ENCODE measurements around the gene YIPF4. TPM values are rescaled to one million over a fixed set of nuclear protein-coding genes. Genes with fewer than 3 reads are reported as not detected.
"Not testable (repeated sequence)": the region's sequence is repeated elsewhere in the genome, so short reads cannot be mapped to it uniquely, and the experiment has no call there.

Gene YIPF4
- total RNA-seq, 1 donor = 56.1 TPM

DNA sequence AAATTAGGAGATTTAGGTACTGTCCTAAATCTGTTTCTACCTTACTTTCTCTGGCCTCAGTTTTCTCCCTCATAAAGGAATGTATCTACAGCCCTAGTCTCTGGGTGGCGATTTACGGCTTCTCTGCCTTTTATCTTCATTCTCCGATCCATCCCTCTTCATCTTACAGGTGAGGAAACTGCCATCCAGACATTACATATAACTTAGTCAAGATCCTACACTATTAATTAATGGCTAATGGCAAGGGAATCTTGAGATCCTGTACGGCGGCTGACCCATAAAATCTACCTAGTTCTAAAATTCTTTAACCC, 386 bp upstream of the YIPF4 start:
- DNase-seq (ENCODE audit: low read depth) = no peak
- no peak for TF ChIP-seq CTCF (IDR thresholded peaks at IDR 0.05; ENCODE audit: insufficient read depth, low read length)
- H3K4me3 ChIP-seq (ENCODE audit: low read depth, low read length) = peak overlapping the region; percentile 97

DNA sequence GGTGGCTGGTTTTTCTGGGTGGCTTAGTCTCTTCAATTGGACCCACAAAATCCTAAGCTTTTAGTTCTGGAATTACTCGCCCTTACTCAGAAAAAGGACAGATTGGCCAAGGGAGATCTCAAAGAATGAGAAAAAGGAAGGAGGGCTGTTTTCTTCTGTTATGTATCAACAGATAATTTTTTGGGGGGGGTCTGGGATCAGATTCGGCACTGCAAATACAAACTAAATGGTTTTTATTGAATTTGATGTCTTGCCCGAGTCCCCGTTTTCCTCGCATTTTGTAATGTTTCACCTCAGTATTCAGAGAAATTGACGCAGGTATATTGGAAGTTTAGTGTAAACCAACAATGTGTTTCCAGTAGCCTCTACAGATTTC, 762 bp downstream of the YIPF4 start:
- TF ChIP-seq CTCF (IDR thresholded peaks at IDR 0.05; ENCODE audit: insufficient read depth, low read length) = no peak
- DNase-seq (ENCODE audit: low read depth) = no peak
- peak overlapping the region; percentile 97 for H3K4me3 ChIP-seq (ENCODE audit: low read depth, low read length)

GRCh38 chr2:32284321-32284720, 6.6 kb downstream of the YIPF4 start:
- DNase-seq (ENCODE audit: low read depth) = no peak
- no peak for TF ChIP-seq CTCF (IDR thresholded peaks at IDR 0.05; ENCODE audit: insufficient read depth, low read length)
- no peak overlapping the region for H3K4me3 ChIP-seq (ENCODE audit: low read depth, low read length)

DNA sequence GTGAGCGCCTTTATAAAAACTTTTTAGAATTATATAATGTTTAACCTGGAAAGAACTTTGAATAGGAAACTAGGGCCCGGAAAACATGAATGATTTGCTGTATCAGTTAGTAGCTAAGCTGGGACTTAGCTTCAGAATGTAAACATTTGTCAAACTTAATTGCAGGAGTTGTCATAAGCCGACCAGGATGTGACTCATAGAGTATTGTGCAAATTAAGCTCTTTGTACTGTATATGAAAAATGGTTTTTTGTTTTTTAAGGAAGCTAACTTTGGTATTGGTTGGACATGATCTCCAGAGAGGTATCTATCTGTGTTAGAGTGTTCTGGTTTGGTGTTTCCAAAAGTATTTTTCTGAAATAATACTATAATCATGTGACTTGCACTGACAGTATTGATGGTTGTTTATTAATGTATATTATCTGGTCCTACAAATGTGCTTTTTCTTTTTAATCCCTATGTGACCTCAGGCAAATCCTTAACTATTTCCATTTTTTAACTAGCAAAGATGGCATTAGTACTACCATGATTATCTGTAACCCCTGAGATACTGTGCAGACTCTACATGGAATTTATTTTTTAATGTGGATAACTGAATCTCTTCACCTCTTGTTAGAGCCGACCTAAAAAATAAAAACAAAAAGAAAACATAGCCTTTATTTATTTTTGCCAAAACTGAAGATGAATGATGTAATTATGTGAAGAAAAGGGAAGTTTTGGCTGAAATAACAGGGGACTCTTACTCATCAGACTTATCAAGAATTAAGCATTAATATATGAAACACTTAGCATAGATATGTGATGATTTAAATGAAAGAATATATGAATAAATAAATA, 11.7 kb downstream of the YIPF4 start:
- peak; percentile 82 for DNase-seq (ENCODE audit: low read depth)
- no peak for TF ChIP-seq CTCF (IDR thresholded peaks at IDR 0.05; ENCODE audit: insufficient read depth, low read length)
- H3K4me3 ChIP-seq (ENCODE audit: low read depth, low read length) = no peak overlapping the region

GRCh38 chr2:32290000-32290339, 12.3 kb downstream of the YIPF4 start:
- DNase-seq (ENCODE audit: low read depth) = no peak
- TF ChIP-seq CTCF (IDR thresholded peaks at IDR 0.05; ENCODE audit: insufficient read depth, low read length) = no peak
- no peak overlapping the region for H3K4me3 ChIP-seq (ENCODE audit: low read depth, low read length)

- TF ChIP-seq CTCF (IDR thresholded peaks at IDR 0.05; ENCODE audit: insufficient read depth, low read length) = no peak
- H3K4me3 ChIP-seq (ENCODE audit: low read depth, low read length) = no peak overlapping the region
- no peak for DNase-seq (ENCODE audit: low read depth)
Measured at GRCh38 chr2:32291746-32292145, 14.0 kb downstream of the YIPF4 start.

DNA sequence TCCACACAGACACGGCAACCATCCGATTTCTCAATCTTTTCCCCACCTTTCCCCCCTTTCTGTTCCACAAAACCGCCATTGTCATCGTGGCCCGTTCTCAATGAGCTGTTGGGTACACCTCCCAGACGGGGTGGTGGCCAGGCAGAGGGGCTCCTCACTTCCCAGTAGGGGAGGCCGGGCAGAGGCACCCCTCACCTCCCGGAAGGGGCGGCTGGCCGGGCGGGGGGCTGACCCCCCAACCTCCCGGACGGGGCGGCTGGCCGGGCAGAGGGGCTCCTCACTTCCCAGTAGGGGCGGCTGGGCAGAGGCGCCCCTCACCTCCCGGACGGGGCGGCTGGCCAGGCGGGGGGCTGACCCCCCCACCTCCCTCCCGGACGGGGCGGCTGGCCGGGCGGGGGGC, 15.8 kb downstream of the YIPF4 start:
- not testable (repeated sequence) for H3K4me3 ChIP-seq (ENCODE audit: low read depth, low read length); DNase-seq (ENCODE audit: low read depth)

DNA sequence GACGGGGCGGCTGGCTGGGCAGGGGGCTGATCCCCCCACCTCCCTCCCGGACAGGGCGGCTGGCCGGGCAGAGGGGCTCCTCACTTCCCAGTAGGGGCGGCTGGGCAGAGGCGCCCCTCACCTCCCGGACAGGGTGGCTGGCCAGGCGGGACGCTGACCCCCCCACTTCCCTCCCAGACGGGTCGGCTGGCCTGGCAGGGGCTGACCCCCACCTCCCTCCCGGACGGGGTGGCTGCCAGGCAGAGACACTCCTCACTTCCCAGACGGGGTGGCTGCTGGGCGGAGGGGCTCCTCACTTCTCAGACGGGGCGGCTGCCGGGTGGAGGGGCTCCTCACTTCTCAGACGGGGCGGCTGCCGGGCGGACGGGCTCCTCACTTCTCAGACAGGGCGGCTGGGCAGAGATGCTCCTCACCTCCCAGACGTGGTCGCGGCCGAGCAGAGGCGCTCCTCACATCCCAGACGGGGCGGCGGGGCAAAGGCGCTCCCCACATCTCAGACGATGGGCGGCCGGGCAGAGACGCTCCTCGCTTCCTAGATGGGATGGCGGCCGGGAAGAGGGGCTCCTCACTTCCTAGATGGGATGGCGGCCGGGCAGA, 16.4 kb downstream of the YIPF4 start:
- H3K4me3 ChIP-seq (ENCODE audit: low read depth, low read length) = not testable (repeated sequence)

More for the DNA sequence above, 16.4 kb downstream of the YIPF4 start:
- DNase-seq (ENCODE audit: low read depth) = not testable (repeated sequence)

Data from fibroblast of the aortic adventitia (primary cell).